NT2/D1 (cell line): ENCODE data around the gene STAG1.

ENCODE experiments used
- DNase-seq: peaks from one replicate; pipeline ENCODE4 v3.0.0-alpha.2; 2011; ENCODE audit warnings: low read depth, low spot score
- H3K27me3 ChIP-seq: 2 replicates; pipeline ENCODE4 v1.6.0; 2011; ENCODE audit warnings: mild to moderate bottlenecking; ENCODE audit not compliant: insufficient read length, insufficient read depth
- H3K36me3 ChIP-seq: 2 replicates; pipeline ENCODE4 v1.6.1; 2011; ENCODE audit warnings: mild to moderate bottlenecking, low read length, mixed read lengths; ENCODE audit not compliant: insufficient read depth, insufficient read length
- H3K4me1 ChIP-seq: 2 replicates; pipeline ENCODE4 v1.5.1; 2011; ENCODE audit not compliant: insufficient read depth, insufficient read length
- H3K4me3 ChIP-seq: 2 replicates; pipeline ENCODE4 v1.5.1; 2011; ENCODE audit warnings: low read depth; ENCODE audit not compliant: insufficient read length
- H3K9ac ChIP-seq: 2 replicates; pipeline ENCODE4 v1.6.0; 2011; ENCODE audit warnings: low read depth; ENCODE audit not compliant: insufficient read length
- H3K9me3 ChIP-seq: 2 replicates; pipeline ENCODE4 v1.5.1; 2011; ENCODE audit warnings: mild to moderate bottlenecking, low read length; ENCODE audit not compliant: insufficient read depth
- SUZ12 ChIP-seq: IDR thresholded peaks from 2 replicates; pipeline ENCODE4 v1.6.1; 2011; ENCODE audit not compliant: insufficient read length, insufficient read depth; ENCODE audit errors: extremely low read depth
- YY1 ChIP-seq: IDR thresholded peaks from 2 replicates; pipeline ENCODE4 v1.6.1; 2011; ENCODE audit not compliant: insufficient read length, insufficient read depth
- ZNF274 ChIP-seq: IDR thresholded peaks from 2 replicates; pipeline ENCODE4 v1.6.1; 2011; ENCODE audit warnings: mild to moderate bottlenecking, low read depth, low read length

STAG1 gene

GRCh38 chr3:136353461-136353860, 398.7 kb downstream of the STAG1 start:
- Histone ChIP-seq H3K4me1 (peaks cover 3% of the 10 kb centered on the region), H3K36me3 (peaks cover 3% of the 10 kb centered on the region), H3K4me3 (no peak overlapping the region), H3K9me3 (no peaks in the 10 kb centered on the region), H3K9ac (no peak overlapping the region), H3K27me3 (no peaks in the 10 kb centered on the region)
- TF ChIP-seq ZNF274 (no peak), SUZ12 (no peak), YY1 (no peak)
- DNase-seq, result no peak

DNA sequence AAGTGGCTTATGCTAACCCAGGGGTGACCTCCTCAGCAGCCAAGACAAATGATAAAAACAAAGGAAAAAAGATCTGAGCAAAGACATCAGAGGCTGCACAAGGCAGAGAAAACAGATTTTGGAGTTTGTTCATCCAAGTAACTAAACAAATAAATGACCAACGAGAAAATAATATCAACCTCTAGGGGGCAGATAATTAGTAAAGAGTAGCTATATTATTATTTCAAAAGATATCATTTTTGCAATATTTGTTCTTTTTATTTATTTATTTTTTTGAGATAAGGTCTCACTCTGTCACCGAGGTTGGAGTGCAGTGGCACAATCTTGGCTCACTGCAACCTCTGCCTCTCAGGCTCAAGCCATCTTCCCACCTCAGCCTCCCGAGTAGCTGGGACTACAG, 400.3 kb downstream of the STAG1 start:
- Histone ChIP-seq H3K36me3 (peaks cover 3% of the 10 kb centered on the region), H3K4me1 (peaks cover 3% of the 10 kb centered on the region), H3K27me3 (no peaks in the 10 kb centered on the region), H3K9ac (no peak overlapping the region), H3K9me3 (no peaks in the 10 kb centered on the region), H3K4me3 (no peak overlapping the region)
- DNase-seq, result no peak
- TF ChIP-seq ZNF274 (no peak), SUZ12 (no peak), YY1 (no peak)

- DNase-seq, result no peak
These were observed 400.8 kb downstream of the STAG1 start for GRCh38 chr3:136351351-136351750.

DNA sequence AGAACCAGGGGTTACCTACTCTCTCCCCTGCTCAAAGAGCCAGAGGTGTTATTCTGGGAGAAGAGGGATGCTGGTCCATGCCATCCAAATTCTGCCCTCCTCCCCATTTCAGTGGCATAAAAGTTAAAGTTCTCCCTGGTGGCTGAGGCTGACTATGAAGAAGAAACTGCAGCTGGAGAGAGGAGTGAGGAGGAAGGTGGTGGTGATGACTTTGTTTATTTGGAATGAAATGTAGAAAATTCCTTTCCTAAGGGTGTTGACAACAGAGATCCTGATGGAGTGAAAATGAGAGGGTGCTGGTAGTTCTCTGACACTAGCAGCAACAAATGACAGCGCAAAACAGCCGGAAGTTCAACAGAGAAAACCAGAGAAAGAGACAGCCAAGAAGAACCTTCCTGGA, 401.6 kb downstream of the STAG1 start:
- no peaks in the 10 kb centered on the region for H3K27me3 ChIP-seq
- peaks cover 3% of the 10 kb centered on the region for H3K36me3 ChIP-seq
- DNase-seq, result no peak
- TF ChIP-seq YY1, result no peak
- no peak for TF ChIP-seq SUZ12
- TF ChIP-seq ZNF274, result no peak
- no peaks in the 10 kb centered on the region for H3K9me3 ChIP-seq
- no peak overlapping the region for H3K9ac ChIP-seq
- H3K4me1 ChIP-seq, result peaks cover 3% of the 10 kb centered on the region
- H3K4me3 ChIP-seq, result no peak overlapping the region

More at GRCh38 chr3:136351351-136351750, 400.8 kb downstream of the STAG1 start:
- Histone ChIP-seq H3K4me3 (no peak overlapping the region), H3K9ac (no peak overlapping the region), H3K27me3 (no peaks in the 10 kb centered on the region), H3K4me1 (peaks cover 3% of the 10 kb centered on the region), H3K36me3 (peaks cover 3% of the 10 kb centered on the region), H3K9me3 (no peaks in the 10 kb centered on the region)
- TF ChIP-seq SUZ12 (no peak), ZNF274 (no peak), YY1 (no peak)

GRCh38 chr3:136350132-136350531, 402.0 kb downstream of the STAG1 start:
- Histone ChIP-seq H3K36me3 (peaks cover 3% of the 10 kb centered on the region), H3K9me3 (no peaks in the 10 kb centered on the region), H3K27me3 (no peaks in the 10 kb centered on the region), H3K4me3 (no peak overlapping the region), H3K9ac (no peak overlapping the region), H3K4me1 (peaks cover 3% of the 10 kb centered on the region)
- TF ChIP-seq SUZ12 (no peak), ZNF274 (no peak), YY1 (no peak)
- no peak for DNase-seq

DNA sequence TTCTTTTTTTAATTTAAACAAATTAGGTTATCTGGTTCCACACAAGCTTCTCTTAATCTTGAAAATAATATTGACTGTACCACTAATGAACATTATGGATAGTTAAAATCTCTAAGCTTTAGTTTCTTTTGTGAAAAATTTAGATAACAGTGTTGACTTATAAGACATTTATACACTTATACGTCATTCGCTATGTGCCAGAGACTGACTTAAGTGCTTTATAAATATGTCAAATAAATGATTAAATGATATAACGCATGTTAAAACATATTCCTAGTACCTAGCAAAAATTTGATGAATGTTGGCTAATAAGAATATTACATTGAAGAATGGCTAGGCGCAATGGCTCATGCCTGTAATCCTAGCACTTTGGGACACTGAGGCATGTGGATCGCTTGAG, 405.7 kb downstream of the STAG1 start:
- TF ChIP-seq YY1 (no peak), SUZ12 (no peak), ZNF274 (no peak)
- H3K4me1 ChIP-seq, result peaks cover 2% of the 10 kb centered on the region
- H3K9ac ChIP-seq, result no peak overlapping the region
- no peak for DNase-seq
- H3K36me3 ChIP-seq, result peaks cover 5% of the 10 kb centered on the region
- no peaks in the 10 kb centered on the region for H3K27me3 ChIP-seq
- H3K4me3 ChIP-seq, result no peak overlapping the region
- H3K9me3 ChIP-seq, result no peaks in the 10 kb centered on the region

GRCh38 chr3:136343873-136344555, 408.2 kb downstream of the STAG1 start:
- Histone ChIP-seq H3K27me3 (no peaks in the 10 kb centered on the region), H3K4me1 (no peaks in the 10 kb centered on the region), H3K9me3 (no peaks in the 10 kb centered on the region), H3K9ac (no peak overlapping the region), H3K36me3 (peaks cover 15% of the 10 kb centered on the region), H3K4me3 (no peak overlapping the region)
- DNase-seq, result no peak
- no peak for TF ChIP-seq SUZ12
- no peak for TF ChIP-seq ZNF274
- no peak for TF ChIP-seq YY1
